ENCODE data around the gene MRPL47.
A peak's percentile ranks its signal among the peaks of the same experiment; 100 is the strongest.

MRPL47 gene

GRCh38 chr3:179562591-179563270, 41.7 kb downstream of the MRPL47 start, which contains the start of gene ACTL6A:
Gene ACTL6A (plus strand): TSS chr3:179562926. CDS start chr3:179563093, 167 bp downstream.
- TF ChIP-seq CREB1 (IDR thresholded peaks at IDR 0.05; ENCODE audit: low read depth) (peak; percentile 74), ZBTB7A (IDR thresholded peaks at IDR 0.05; ENCODE audit: low read depth) (peak; percentile 72), FOXM1 (IDR thresholded peaks at IDR 0.05; ENCODE audit: borderline replicate concordance, low read depth) (0 out of 2 replicates have a peak, but pooled peaks have one; percentile 55), TEAD4 (IDR thresholded peaks at IDR 0.05) (no peak; the same call in 1 of the 2 replicates), EP300 (IDR thresholded peaks at IDR 0.05; ENCODE audit: borderline replicate concordance) (no peak), CEBPB (IDR thresholded peaks at IDR 0.05) (no peak), EGR1 (IDR thresholded peaks at IDR 0.05) (peak; percentile 70), YY1 (IDR thresholded peaks at IDR 0.05; ENCODE audit: low read depth) (peak; percentile 81), TAF1 (IDR thresholded peaks at IDR 0.05; ENCODE audit: low read depth) (peak; percentile 88), RAD21 (IDR thresholded peaks at IDR 0.05; ENCODE audit: low read depth) (no peak), NFIC (IDR thresholded peaks at IDR 0.05) (no peak), TCF12 (IDR thresholded peaks at IDR 0.05; ENCODE audit: low read depth) (peak; percentile 36)
- TF ChIP-seq, protein P1, sequence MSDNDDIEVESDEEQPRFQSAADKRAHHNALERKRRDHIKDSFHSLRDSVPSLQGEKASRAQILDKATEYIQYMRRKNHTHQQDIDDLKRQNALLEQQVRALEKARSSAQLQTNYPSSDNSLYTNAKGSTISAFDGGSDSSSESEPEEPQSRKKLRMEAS (IDR thresholded peaks at IDR 0.05), result peak; percentile 89
- TF ChIP-seq, protein P2, sequence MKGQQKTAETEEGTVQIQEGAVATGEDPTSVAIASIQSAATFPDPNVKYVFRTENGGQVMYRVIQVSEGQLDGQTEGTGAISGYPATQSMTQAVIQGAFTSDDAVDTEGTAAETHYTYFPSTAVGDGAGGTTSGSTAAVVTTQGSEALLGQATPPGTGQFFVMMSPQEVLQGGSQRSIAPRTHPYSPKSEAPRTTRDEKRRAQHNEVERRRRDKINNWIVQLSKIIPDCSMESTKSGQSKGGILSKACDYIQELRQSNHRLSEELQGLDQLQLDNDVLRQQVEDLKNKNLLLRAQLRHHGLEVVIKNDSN (IDR thresholded peaks at IDR 0.05), result 0 out of 2 replicates have a peak, but pooled peaks have one; percentile 27
- TF ChIP-seq, protein P3, sequence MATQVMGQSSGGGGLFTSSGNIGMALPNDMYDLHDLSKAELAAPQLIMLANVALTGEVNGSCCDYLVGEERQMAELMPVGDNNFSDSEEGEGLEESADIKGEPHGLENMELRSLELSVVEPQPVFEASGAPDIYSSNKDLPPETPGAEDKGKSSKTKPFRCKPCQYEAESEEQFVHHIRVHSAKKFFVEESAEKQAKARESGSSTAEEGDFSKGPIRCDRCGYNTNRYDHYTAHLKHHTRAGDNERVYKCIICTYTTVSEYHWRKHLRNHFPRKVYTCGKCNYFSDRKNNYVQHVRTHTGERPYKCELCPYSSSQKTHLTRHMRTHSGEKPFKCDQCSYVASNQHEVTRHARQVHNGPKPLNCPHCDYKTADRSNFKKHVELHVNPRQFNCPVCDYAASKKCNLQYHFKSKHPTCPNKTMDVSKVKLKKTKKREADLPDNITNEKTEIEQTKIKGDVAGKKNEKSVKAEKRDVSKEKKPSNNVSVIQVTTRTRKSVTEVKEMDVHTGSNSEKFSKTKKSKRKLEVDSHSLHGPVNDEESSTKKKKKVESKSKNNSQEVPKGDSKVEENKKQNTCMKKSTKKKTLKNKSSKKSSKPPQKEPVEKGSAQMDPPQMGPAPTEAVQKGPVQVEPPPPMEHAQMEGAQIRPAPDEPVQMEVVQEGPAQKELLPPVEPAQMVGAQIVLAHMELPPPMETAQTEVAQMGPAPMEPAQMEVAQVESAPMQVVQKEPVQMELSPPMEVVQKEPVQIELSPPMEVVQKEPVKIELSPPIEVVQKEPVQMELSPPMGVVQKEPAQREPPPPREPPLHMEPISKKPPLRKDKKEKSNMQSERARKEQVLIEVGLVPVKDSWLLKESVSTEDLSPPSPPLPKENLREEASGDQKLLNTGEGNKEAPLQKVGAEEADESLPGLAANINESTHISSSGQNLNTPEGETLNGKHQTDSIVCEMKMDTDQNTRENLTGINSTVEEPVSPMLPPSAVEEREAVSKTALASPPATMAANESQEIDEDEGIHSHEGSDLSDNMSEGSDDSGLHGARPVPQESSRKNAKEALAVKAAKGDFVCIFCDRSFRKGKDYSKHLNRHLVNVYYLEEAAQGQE (IDR thresholded peaks at IDR 0.05; ENCODE audit: low read depth), result no peak

- TF ChIP-seq FOXM1 (IDR thresholded peaks at IDR 0.05; ENCODE audit: borderline replicate concordance, low read depth), result no peak
- TF ChIP-seq RAD21 (IDR thresholded peaks at IDR 0.05; ENCODE audit: low read depth), result no peak
- no peak for TF ChIP-seq TCF12 (IDR thresholded peaks at IDR 0.05; ENCODE audit: low read depth)
- TF ChIP-seq TEAD4 (IDR thresholded peaks at IDR 0.05), result no peak
- no peak for TF ChIP-seq YY1 (IDR thresholded peaks at IDR 0.05; ENCODE audit: low read depth)
- TF ChIP-seq, protein P1 (IDR thresholded peaks at IDR 0.05), result no peak
- TF ChIP-seq, protein P3 (IDR thresholded peaks at IDR 0.05; ENCODE audit: low read depth), result no peak
- TF ChIP-seq, protein P2 (IDR thresholded peaks at IDR 0.05), result no peak
- TF ChIP-seq NFIC (IDR thresholded peaks at IDR 0.05), result no peak
- TF ChIP-seq EGR1 (IDR thresholded peaks at IDR 0.05), result no peak
- no peak for TF ChIP-seq CEBPB (IDR thresholded peaks at IDR 0.05)
- TF ChIP-seq TAF1 (IDR thresholded peaks at IDR 0.05; ENCODE audit: low read depth), result no peak
- no peak for TF ChIP-seq EP300 (IDR thresholded peaks at IDR 0.05; ENCODE audit: borderline replicate concordance)
- no peak for TF ChIP-seq ZBTB7A (IDR thresholded peaks at IDR 0.05; ENCODE audit: low read depth)
Measured at GRCh38 chr3:179560791-179561190, 43.6 kb downstream of the MRPL47 start.

DNA sequence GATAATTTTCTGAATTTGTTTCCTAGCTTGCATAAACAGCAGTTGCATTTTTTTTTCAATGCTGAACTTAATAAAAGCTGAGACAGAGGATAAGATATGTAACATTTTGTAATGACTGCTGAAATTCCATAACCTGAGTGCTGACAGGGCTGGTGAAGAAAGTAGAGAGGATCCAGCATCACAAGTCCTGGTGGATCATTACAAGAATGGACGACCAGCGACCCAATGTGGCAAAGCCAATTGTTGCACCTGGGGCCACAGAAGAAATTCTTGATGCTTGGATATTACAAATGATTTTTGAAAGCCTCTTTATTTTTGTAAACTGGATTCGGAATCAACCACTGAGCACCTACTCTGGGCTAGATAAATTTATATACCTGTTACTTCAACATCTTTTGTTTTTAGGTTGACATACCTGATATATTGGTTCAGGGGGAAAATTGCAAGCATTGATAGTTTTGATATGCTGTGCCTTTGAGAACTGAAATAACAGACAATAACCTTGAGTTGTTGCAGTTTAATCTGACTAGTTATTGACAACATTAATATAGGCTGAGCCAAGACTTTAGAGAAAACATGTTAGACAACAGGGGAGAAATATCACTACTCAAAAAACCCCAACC, 45.6 kb downstream of the MRPL47 start:
- peak; percentile 97 for TF ChIP-seq RAD21 (IDR thresholded peaks at IDR 0.05; ENCODE audit: low read depth)
- TF ChIP-seq CREB1 (IDR thresholded peaks at IDR 0.05; ENCODE audit: low read depth), result no peak

GRCh38 chr3:179551349-179552105, 52.9 kb downstream of the MRPL47 start:
- TF ChIP-seq FOXM1 (IDR thresholded peaks at IDR 0.05; ENCODE audit: borderline replicate concordance, low read depth) (no peak), CREB1 (IDR thresholded peaks at IDR 0.05; ENCODE audit: low read depth) (no peak), TCF12 (IDR thresholded peaks at IDR 0.05; ENCODE audit: low read depth) (no peak)
- TF ChIP-seq, protein P2 (IDR thresholded peaks at IDR 0.05), result no peak

- TF ChIP-seq TAF1 (IDR thresholded peaks at IDR 0.05; ENCODE audit: low read depth) (no peak), FOXM1 (IDR thresholded peaks at IDR 0.05; ENCODE audit: borderline replicate concordance, low read depth) (no peak), CEBPB (IDR thresholded peaks at IDR 0.05) (no peak), TEAD4 (IDR thresholded peaks at IDR 0.05) (no peak), RAD21 (IDR thresholded peaks at IDR 0.05; ENCODE audit: low read depth) (no peak), ZBTB7A (IDR thresholded peaks at IDR 0.05; ENCODE audit: low read depth) (no peak), NFIC (IDR thresholded peaks at IDR 0.05) (no peak), CREB1 (IDR thresholded peaks at IDR 0.05; ENCODE audit: low read depth) (no peak), EP300 (IDR thresholded peaks at IDR 0.05; ENCODE audit: borderline replicate concordance) (no peak)
- TF ChIP-seq, protein P3 (IDR thresholded peaks at IDR 0.05; ENCODE audit: low read depth), result no peak
- TF ChIP-seq, protein P1 (IDR thresholded peaks at IDR 0.05), result no peak
Measured at GRCh38 chr3:179546814-179547241, 57.6 kb downstream of the MRPL47 start.

All from Ishikawa (cell line).